Stimulated activated CD4-positive, alpha-beta T cell treated with anti-CD3 and anti-CD28 coated beads, Interleukin-15, amount 100 ng/mL, for 24 hours (primary cell): ENCODE data around the gene GLP1R.
A peak's percentile ranks its signal among the peaks of the same experiment; 100 is the strongest.

Source experiments
- DNase-seq: peaks from one replicate; pipeline ENCODE4 v3.0.0-alpha.2; 2020

Gene GLP1R

GRCh38 chr6:39048481-39049399 lies at the start of gene GLP1R:
Gene GLP1R, plus strand, starts transcription at chr6:39048781. Its CDS starts 60 bp downstream, at chr6:39048841.
- DNase-seq = peak; percentile 32

GRCh38 chr6:39003072-39003471 lies 45.5 kb upstream of the GLP1R start:
- DNase-seq = peak; percentile 25

- no peak for DNase-seq
Measured at GRCh38 chr6:39003492-39003891, 45.1 kb upstream of the GLP1R start.

- no peak for DNase-seq
Measured at GRCh38 chr6:39004801-39005200, 43.8 kb upstream of the GLP1R start.

GRCh38 chr6:39005774-39006173 lies 42.8 kb upstream of the GLP1R start:
- no peak for DNase-seq

DNA sequence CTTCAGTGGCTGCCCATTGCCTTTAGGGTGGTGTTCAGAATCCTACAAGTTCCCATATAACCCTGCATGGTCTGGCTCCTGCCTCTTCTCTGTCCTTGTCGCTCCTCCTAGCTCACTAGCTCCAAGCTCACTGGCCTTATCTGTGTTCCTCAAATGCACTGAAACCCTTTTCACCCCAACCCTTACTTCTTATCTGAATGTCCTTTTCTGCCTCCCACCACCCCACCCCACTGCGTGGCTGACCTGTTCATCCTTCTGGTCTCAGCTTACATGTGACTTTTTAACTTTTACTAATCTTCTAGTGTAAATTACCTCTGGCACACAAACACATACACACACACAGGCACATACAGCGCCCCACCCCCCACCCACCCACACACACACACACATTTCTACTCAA lies 41.0 kb upstream of the GLP1R start:
- DNase-seq = no peak

DNA sequence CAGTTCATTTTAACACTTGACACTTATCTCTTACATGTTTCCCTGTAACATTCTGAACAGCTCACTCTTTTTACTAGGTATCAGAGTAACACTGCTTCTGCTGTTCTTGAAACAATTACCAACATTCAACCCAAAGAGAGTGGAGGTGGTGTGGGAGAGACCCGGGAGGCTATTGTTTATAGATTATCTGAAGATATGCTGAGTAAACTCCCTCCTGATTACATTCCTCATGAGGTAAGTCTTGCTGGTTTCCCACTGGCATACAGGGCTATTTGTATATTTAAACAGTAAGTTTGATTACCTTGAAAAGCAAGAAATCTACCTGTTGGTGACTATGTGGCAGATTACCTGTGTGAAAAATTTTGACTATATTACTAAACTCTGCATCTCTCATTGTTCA lies 39.8 kb upstream of the GLP1R start:
- no peak for DNase-seq

DNA sequence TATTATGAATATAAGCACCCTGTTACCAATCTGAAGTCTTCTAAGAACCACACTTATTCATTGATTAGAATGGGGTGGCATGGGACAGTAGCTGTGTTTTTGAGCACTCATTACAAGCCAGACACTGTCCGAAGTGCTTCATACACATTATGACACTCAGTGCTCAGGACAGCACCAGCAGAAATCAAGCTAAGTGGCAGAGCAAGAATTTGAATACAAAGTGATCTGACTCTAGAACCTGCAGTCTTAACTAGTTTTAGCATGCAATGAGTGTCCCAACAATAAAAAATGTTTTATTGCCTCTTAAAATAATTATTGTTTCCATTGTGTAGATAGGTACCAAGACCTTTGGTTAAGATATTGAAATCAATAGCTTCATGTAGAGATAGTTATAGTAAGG lies 39.1 kb upstream of the GLP1R start:
- DNase-seq = no peak

DNA sequence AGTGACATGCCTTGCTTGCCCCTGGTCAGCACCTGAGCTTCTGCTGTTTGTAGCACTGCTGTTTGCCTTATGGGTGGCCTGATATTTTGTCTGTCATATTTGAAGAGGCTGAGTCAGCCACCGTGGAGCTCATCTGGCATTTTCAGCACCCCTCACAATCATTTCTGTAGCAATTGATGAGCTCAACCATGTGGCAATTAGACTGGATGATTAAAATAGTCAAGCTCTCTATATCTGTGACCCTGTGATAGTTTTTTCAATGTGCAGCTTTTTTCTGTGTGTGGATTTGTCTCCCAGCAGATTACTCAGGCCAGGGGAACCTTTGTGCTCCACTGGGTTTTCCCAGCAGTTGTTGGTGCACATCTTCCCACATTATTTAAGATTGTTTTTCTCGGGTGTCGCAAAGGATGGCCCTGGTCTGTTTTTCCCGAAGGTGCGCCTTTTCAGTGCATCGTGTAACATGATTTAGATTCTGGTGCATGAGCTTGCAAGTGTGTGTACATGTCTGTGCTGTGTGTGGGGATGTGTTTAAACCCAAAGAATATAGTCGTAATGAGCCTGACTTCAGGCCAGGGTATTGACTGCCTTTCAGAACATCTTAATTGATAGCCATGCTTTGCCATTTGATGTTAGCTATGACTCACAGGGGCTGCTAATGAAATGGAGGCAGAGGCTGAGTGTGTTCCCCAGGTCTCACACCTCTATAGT lies 31.6 kb upstream of the GLP1R start:
- no peak for DNase-seq

GRCh38 chr6:39017547-39017880 lies 31.1 kb upstream of the GLP1R start:
- no peak for DNase-seq

- DNase-seq = no peak
Measured at GRCh38 chr6:39018103-39018502, 30.5 kb upstream of the GLP1R start.

- DNase-seq = no peak
Measured at GRCh38 chr6:39020136-39020535, 28.4 kb upstream of the GLP1R start.

- no peak for DNase-seq
Measured at GRCh38 chr6:39021041-39021440, 27.5 kb upstream of the GLP1R start.

DNA sequence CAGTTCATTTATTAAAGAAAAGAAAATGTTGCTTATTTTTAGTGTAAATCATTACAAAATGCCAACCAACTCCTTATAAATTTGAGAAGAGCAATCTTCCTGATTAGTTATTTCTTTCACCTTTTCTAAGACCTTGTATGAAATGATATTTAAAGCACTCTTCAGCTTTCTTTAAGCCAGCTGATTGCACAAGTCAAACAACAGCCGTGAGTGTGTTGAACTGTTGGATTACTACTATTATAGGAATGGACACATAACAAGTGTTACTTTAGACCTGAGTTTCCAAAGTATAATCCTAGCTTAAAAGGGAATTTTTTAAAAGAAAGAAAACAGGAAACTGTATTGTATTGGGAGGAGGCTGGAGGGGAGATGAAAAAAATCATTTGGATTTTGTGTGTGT lies 26.8 kb upstream of the GLP1R start:
- no peak for DNase-seq

GRCh38 chr6:39026175-39026574 lies 22.4 kb upstream of the GLP1R start:
- DNase-seq = no peak

- peak; percentile 69 for DNase-seq
Measured at GRCh38 chr6:39029156-39030011, 19.2 kb upstream of the GLP1R start.

GRCh38 chr6:39035681-39036080 lies 12.9 kb upstream of the GLP1R start:
- DNase-seq = no peak

GRCh38 chr6:39037082-39037508 lies 11.5 kb upstream of the GLP1R start:
- no peak for DNase-seq

DNA sequence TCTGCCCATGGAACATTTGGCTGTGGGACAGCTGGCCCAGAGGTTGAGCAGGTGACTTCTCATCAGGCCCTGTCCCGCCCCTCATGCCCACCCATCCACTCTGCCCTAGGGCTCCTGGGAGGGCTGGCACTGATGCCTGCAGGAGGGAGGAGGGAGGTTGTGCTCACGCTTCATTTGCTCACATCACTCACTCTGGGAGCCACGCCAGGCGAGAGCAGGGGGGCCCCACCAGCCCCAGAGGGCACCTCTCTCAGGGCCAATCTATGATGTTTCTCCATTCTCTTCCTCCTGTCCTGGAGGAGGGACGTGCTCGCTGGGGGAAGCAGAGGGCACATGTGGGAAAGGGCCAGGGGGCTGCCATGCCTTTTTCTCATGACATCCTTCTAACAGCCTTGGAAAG lies 10.9 kb upstream of the GLP1R start:
- DNase-seq = no peak

- no peak for DNase-seq
Measured at GRCh38 chr6:39040080-39040673, 8.4 kb upstream of the GLP1R start.

DNA sequence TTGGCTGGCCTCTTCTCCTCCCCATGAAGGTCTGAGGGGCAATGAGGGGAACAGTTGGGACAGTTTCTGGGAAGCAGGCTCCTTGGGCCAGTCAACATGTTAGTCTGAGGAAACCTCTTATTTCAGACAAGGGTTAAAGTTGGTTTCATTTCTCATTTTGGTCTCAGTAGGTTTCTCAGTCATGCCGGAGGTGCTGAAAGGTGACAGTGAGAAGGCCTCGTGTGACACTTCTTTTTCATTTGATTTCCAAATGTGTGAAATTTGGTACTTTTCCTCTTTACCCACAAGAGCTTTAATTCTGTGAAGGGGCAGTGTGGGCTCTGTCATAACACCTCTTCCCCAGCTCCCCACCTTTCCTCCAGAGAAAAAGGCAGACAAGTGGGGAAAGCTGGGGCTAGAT lies 7.5 kb upstream of the GLP1R start:
- no peak for DNase-seq

DNA sequence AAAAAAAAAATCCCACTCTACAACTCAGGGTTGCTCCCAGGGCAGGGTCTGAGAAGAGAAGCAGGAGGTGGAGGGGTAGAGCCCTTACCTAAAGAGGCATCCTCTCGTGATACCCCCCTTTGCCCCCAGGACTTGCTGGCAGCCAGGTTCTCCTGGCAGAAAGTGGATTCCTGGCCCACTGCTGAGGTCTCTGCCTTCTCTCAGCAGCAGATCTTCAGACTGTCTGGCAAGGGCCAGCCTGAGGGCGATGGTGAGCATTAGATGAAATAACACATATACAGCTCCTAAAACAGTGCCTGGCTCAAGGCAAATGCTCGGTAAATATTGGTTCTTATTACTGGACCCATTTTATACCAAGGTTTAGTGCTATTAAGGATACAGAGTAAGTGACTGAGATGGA lies 4.8 kb upstream of the GLP1R start:
- DNase-seq = no peak

GRCh38 chr6:39044181-39044580 lies 4.4 kb upstream of the GLP1R start:
- no peak for DNase-seq
